GM23248 (cell line): ENCODE results near the gene GKAP1. TPM values are rescaled to one million over a fixed set of nuclear protein-coding genes. Genes with fewer than 3 reads are reported as not detected.

ENCODE experiments used
- DNase-seq: peaks from one replicate; pipeline ENCODE4 v3.0.0-alpha.2; 2015
- H2AFZ ChIP-seq: fragments of 200-600 bp; sonication (generic); 2 replicates; pipeline ENCODE4 v1.6.1; 2016; ENCODE audit warnings: antibody characterized with exemption
- H3F3A ChIP-seq: fragments of 200-600 bp; sonication (generic); 2 replicates; pipeline ENCODE4 v1.6.1; 2016; ENCODE audit warnings: mild to moderate bottlenecking, antibody characterized with exemption, mixed run types; ENCODE audit not compliant: insufficient read depth
- H3K27ac ChIP-seq: fragments of 200-600 bp; sonication (generic); 2 replicates; pipeline ENCODE4 v1.5.1; 2016; ENCODE audit warnings: mild to moderate bottlenecking
- H3K27me3 ChIP-seq: fragments of 200-600 bp; sonication (generic); replicated peaks from 2 replicates; pipeline ENCODE4 v1.6.1; 2016; ENCODE audit warnings: mild to moderate bottlenecking; ENCODE audit not compliant: insufficient read depth
- H3K36me3 ChIP-seq: fragments of 200-600 bp; sonication (generic); 2 replicates; pipeline ENCODE4 v1.6.1; 2016; ENCODE audit warnings: low read depth, mild to moderate bottlenecking
- H3K4me1 ChIP-seq: fragments of 200-600 bp; sonication (generic); 2 replicates; pipeline ENCODE4 v1.6.1; 2016; ENCODE audit warnings: mild to moderate bottlenecking; ENCODE audit not compliant: insufficient read depth
- H3K4me2 ChIP-seq: fragments of 200-600 bp; sonication (generic); one replicate; pipeline ENCODE4 v1.6.1; 2016; ENCODE audit warnings: mild to moderate bottlenecking; ENCODE audit not compliant: unreplicated experiment
- H3K4me3 ChIP-seq: fragments of 200-600 bp; sonication (generic); 2 replicates; pipeline ENCODE4 v1.5.1; 2016; ENCODE audit warnings: mild to moderate bottlenecking
- H3K79me2 ChIP-seq: fragments of 200-600 bp; sonication (generic); 2 replicates; pipeline ENCODE4 v1.6.1; 2016; ENCODE audit warnings: mild to moderate bottlenecking; ENCODE audit not compliant: insufficient read depth
- H3K9ac ChIP-seq: fragments of 200-600 bp; sonication (generic); 2 replicates; pipeline ENCODE4 v1.6.1; 2016; ENCODE audit warnings: mild to moderate bottlenecking
- H3K9me2 ChIP-seq: fragments of 200-600 bp; sonication (generic); 2 replicates; pipeline ENCODE4 v1.6.1; 2016; ENCODE audit warnings: mixed run types, mild to moderate bottlenecking, moderate library complexity; ENCODE audit not compliant: insufficient read depth
- H3K9me3 ChIP-seq: fragments of 200-600 bp; sonication (generic); one replicate; pipeline ENCODE4 v1.6.1; 2017; ENCODE audit warnings: low read depth
- H4K20me1 ChIP-seq: fragments of 200-600 bp; sonication (generic); 2 replicates; pipeline ENCODE4 v1.6.0; 2016; ENCODE audit not compliant: insufficient read depth
- EZH2 ChIP-seq: fragments of 200-600 bp; sonication (generic); IDR thresholded peaks from 2 replicates; pipeline ENCODE4 v1.6.1; 2018; ENCODE audit warnings: antibody characterized with exemption, mild to moderate bottlenecking; ENCODE audit not compliant: insufficient read depth, poor library complexity, severe bottlenecking
- EZH2phosphoT487 ChIP-seq: fragments of 200-600 bp; sonication (generic); IDR thresholded peaks from 2 replicates; pipeline ENCODE4 v1.6.1; 2018; ENCODE audit warnings: antibody characterized with exemption, moderate library complexity, mild to moderate bottlenecking, low read depth; ENCODE audit not compliant: insufficient read depth
- WGBS, 2 experiments: methylation state at CpG; one replicate each; pipeline ENCODE4 v1.1.6; 2015 to 2017; ENCODE audit warnings: low lambda C conversion rate in 2 of 2, low coverage in 1 of 2; ENCODE audit errors: missing lambda C conversion rate in 2 of 2; 5-methylcytosine and 5-hydroxymethylcytosine counted together
- in situ Hi-C: fragments of 300-500 bp; cut with MboI; formaldehyde crosslinking; loops from 2 replicates; pipeline ENCODE4 v1.15.0; 2020
- polyA plus RNA-seq: library from polyadenylated mRNA; unstranded; fragments of >200 nt; fragmentation: Nextera tagmentation; extraction: Ambion mirVana; gene quantifications from 2 replicates; pipeline ENCODE4 v1.2.1, GENCODE V29; 2016
- total RNA-seq: library from RNA; depleted of rRNA; stranded (reverse); fragments of >200 nt; shearing (Covaris generic); gene quantifications from 2 replicates; pipeline ENCODE4 v1.2.3, GENCODE V29; 2014; rRNA removed

The GKAP1 gene
- total and polyA plus RNA-seq, 2 experiments from 2014 or later, result 0.18 TPM; not detected in 1

GRCh38 chr9:83699615-83700014 is 118.0 kb downstream of the GKAP1 start:
- TF ChIP-seq EZH2phosphoT487 (no peak), EZH2 (no peak)
- Histone ChIP-seq H3K4me2 (no peak overlapping the region), H3K4me1 (peaks cover 18% of the 10 kb centered on the region), H2AFZ (no peak overlapping the region), H4K20me1 (peaks cover 33% of the 10 kb centered on the region), H3K79me2 (peaks cover 100% of the 10 kb centered on the region), H3K9me2 (no peaks in the 10 kb centered on the region), H3K9me3 (no peaks in the 10 kb centered on the region), H3K4me3 (no peak overlapping the region), H3K27ac (no peak overlapping the region), H3K9ac (no peak overlapping the region), H3K36me3 (no peaks in the 10 kb centered on the region), H3K27me3 (no peaks in the 10 kb centered on the region), H3F3A (peaks cover 21% of the 10 kb centered on the region)
- in situ Hi-C loops, result no loop called here
- 97% methylated on average over 3 of the region's 3 CpGs for WGBS, 2 experiments
- DNase-seq, result no peak

DNA sequence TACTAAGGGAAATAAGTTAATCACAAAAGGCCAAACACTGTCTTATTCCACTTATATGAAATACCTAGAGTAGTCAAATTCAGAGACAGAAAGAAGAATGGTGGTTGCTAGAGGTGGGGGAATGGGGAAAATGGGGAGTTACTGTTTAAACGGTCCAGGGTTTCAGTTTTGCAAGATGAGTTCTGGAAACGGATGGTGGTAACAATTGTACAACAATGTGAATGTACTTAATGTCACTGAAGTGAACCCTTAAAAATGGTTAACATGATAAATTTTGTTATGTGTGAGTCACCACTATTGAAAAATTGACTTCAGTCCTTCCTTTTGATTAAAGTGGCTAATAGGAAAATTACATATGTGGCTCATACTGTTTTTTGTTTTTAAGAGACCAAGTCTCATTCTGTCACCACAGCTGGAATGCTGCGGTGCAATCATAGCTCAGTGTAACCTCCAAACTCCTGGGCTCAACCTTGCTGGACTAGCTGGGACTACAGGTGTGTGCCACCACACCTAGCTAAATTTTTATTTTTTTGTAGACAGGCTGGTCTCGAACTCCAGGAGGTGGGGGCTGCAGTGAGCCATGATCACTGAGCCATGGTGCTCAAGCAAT is 118.5 kb downstream of the GKAP1 start:
- Histone ChIP-seq H2AFZ (no peak overlapping the region), H3K4me1 (peaks cover 18% of the 10 kb centered on the region), H3F3A (peaks cover 21% of the 10 kb centered on the region), H3K4me3 (no peak overlapping the region), H3K9ac (no peak overlapping the region), H3K27ac (no peak overlapping the region), H4K20me1 (peaks cover 38% of the 10 kb centered on the region), H3K27me3 (no peaks in the 10 kb centered on the region), H3K9me3 (no peaks in the 10 kb centered on the region), H3K9me2 (no peaks in the 10 kb centered on the region), H3K36me3 (no peaks in the 10 kb centered on the region), H3K4me2 (no peak overlapping the region), H3K79me2 (peaks cover 100% of the 10 kb centered on the region)
- 76 to 82% methylated on average over 4 of the region's 4 CpGs for WGBS, 2 experiments
- in situ Hi-C loops, result no loop called here
- no peak for DNase-seq
- no peak for TF ChIP-seq EZH2
- no peak for TF ChIP-seq EZH2phosphoT487

DNA sequence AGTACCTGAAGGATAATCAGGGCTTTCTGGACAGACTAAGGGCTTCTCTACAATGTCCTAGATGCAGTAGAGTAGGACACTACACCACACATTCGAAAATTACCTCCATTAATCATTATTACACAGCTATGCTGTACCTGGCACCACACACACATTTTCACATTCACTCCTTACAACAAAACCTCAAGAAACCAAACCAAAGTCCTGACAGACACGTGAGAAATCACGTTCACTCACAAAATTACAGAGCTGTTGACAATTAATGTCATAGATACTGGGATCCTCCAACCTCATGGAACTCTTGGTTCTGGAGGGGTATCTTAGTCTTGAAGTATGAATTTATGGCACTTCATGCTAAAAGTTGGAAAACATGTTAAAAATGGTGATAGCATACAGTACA is 126.1 kb downstream of the GKAP1 start:
- Histone ChIP-seq H3K9me3 (no peaks in the 10 kb centered on the region), H3K27me3 (no peaks in the 10 kb centered on the region), H2AFZ (no peak overlapping the region), H3K9me2 (no peaks in the 10 kb centered on the region), H3K9ac (no peak overlapping the region), H3K27ac (no peak overlapping the region), H3F3A (no peaks in the 10 kb centered on the region), H4K20me1 (peaks cover 64% of the 10 kb centered on the region; the same call in 1 of the 2 replicates), H3K4me2 (no peak overlapping the region), H3K36me3 (no peaks in the 10 kb centered on the region), H3K4me1 (no peaks in the 10 kb centered on the region), H3K4me3 (no peak overlapping the region), H3K79me2 (peaks cover 100% of the 10 kb centered on the region)
- in situ Hi-C loops, result no loop called here
- TF ChIP-seq EZH2, result no peak
- 71 to 77% methylated on average over 3 of the region's 3 CpGs for WGBS, 2 experiments
- DNase-seq, result no peak

Other genes with a start within 250 kb of the GKAP1 start
- 1.0 and 1.6 TPM in 2 replicates for gene IDNK, start 194.6 kb downstream of the GKAP1 start, total RNA-seq
- gene IDNK, start 194.6 kb downstream of the GKAP1 start, polyA plus RNA-seq, result 4.8 and 5.9 TPM in 2 replicates
- 92.7 and 107 TPM in 2 replicates for gene UBQLN1, start 109.8 kb downstream of the GKAP1 start, total RNA-seq
- 103 TPM in 2 replicates for gene UBQLN1, start 109.8 kb downstream of the GKAP1 start, polyA plus RNA-seq
- 2.5 and 3.5 TPM in 2 replicates for gene KIF27, start 103.7 kb upstream of the GKAP1 start, total RNA-seq
- gene KIF27, start 103.7 kb upstream of the GKAP1 start, polyA plus RNA-seq, result 1.6 and 1.8 TPM in 2 replicates
- 416 and 500 TPM in 2 replicates for gene HNRNPK, start 162.4 kb upstream of the GKAP1 start, total RNA-seq
- gene HNRNPK, start 162.4 kb upstream of the GKAP1 start, polyA plus RNA-seq, result 369 and 370 TPM in 2 replicates
- 5.1 and 5.7 TPM in 2 replicates for gene RMI1, start 163.0 kb upstream of the GKAP1 start, total RNA-seq
- 8.8 and 9.0 TPM in 2 replicates for gene RMI1, start 163.0 kb upstream of the GKAP1 start, polyA plus RNA-seq